HG02642 (cell line): ENCODE results near the gene RPL22L1.
"Not testable (repeated sequence)": the region's sequence is repeated elsewhere in the genome, so short reads cannot be mapped to it uniquely, and the experiment has no call there.

ENCODE experiments used
- ATAC-seq: cut with Tn5 transposase; IDR thresholded peaks from one replicate; pipeline ENCODE4 v1.9.1; 2021; ENCODE audit warnings: mild to moderate bottlenecking; ENCODE audit not compliant: unreplicated experiment, poor library complexity

Gene RPL22L1

DNA sequence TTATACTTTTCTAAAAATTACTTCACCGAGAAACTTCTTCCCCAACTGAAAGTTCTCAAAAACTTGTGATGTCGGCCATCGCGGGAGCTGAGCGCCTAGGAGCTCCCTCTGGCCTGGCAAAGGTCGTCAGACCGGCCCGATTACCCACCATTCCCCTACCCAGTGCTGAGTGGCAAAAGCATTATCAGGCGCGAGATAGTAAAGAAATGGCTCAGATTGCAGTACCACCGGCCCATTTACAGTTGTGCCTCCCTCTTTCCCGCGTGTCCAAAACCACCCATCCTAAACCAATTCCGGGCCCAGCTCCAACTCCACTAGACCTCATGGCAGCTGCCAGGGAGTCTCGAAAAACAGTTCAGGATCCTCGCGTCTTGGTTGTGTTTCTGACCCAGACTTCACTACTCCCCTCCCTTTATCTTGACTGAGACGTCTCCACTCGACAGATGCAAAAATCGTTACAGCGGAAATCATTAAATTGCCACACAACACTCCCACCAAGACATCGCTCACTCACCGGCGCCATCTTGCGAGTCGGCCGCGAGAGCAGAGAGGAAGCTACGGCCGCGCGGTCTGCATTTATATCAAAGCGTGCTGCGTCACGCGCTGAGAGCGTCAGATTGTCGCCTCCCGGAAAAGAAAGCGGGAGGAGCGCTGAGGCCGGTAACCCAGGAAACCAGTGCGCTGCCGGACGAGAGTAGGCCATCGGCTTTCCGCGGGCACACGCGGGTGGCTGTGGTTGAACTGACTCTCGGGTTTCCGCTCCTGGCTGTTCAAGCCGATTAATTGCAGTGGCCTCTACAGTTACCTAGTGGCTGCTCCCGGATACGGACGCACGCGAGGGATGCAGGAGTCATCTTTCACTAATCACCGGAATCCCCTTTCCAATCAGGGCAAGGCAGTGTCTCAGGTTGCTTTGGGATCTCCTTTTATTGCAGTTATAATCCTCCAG lies at the start of gene RPL22L1:
TSS of gene RPL22L1 (minus strand) at position 551 of the 949 bp plus-strand sequence. CDS start at position 523, 28 bp downstream.
- peak; percentile 98 for ATAC-seq

DNA sequence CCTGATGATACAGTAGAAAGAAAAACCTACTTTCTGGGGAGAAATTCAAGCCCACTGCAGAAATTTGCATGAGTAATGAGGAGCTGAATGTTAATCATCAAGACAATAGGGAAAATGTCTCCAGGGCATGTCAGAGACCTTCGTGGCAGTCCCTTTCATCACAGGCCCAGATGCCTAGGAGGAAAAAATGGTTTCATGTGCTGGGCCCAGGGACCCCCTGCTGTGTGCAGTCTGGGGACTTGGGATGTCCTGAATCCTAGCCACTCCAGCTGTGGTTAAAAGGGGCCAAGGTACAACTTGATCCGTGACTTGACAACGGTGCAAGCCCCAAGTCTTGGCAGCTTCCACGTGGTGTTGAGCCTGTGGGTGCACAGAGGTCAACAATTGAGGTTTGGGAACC lies 48.7 kb upstream of the RPL22L1 start:
- ATAC-seq = no peak

DNA sequence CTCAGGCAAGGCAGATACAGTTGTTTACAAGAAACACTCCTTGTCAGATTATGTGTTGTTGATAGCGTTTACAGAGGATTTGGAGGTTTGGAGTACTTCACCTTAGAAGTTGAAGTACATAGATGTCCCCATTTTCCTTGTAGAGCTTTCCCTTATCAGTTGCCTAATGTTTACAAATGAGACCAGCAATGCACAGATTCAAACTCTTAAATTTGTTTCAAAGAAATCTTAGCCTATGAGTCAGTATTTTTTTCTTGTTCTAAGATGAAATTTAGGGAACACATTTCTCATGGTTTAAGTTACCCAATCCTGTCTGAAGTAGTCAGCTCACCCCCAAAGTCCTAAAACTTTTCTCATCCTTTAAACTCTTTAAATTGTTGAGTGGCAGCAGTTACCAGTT lies 44.7 kb upstream of the RPL22L1 start:
- no peak for ATAC-seq

DNA sequence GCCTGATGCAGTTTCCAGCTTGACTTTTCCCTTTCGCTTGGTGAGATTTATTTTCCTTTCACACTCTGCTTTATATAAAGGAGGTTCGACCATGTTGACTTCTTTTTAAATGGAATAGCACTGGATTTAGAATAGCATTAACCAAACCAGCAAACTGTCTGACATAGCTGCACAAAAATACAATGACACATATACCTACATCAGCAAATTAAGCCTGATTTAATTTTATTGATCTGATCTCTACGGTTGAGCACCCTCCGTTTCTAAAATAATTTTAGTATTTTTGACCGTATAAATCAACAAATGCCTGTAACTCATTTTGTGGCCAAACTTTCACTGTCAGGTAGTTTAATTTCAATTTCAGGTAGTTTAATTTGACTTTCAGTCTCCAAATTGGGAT lies 44.2 kb upstream of the RPL22L1 start:
- ATAC-seq = no peak

DNA sequence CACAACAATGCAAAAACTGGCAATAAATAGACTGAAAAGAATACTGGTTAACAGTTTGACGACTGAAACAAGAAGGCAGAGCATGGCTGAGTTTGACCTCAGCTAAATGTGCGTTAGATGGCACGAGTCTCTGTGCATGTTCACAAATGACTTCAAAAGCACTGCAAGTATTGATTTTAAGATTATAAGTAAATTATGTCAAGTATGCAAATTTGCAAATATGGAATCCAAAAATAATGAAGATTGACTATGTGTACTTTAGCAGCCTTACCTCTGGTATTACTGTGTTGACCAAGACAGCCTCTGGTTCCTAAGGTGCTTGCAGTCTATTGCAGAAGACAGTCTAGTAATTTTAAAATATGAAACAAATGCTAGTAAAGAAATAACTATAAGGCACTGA lies 41.1 kb upstream of the RPL22L1 start:
- no peak for ATAC-seq

DNA sequence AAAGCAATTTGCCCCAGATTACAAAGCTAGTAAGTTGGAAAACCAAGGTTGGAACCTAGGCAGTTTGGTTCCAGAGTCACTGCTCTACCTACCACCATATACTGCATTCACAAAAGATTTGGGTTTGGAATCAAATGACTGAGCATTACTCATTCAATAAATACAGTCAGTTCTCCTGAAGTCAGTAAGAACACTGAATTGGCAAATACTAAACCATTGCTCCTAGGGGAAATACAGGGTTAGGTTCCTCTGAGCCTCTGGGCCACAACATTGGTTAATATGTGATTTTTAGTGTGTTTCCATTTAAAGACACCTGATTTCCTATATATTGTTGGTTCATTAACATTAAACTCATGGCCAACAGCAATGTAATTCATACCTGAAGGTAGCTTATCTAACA lies 40.5 kb upstream of the RPL22L1 start:
- no peak for ATAC-seq

DNA sequence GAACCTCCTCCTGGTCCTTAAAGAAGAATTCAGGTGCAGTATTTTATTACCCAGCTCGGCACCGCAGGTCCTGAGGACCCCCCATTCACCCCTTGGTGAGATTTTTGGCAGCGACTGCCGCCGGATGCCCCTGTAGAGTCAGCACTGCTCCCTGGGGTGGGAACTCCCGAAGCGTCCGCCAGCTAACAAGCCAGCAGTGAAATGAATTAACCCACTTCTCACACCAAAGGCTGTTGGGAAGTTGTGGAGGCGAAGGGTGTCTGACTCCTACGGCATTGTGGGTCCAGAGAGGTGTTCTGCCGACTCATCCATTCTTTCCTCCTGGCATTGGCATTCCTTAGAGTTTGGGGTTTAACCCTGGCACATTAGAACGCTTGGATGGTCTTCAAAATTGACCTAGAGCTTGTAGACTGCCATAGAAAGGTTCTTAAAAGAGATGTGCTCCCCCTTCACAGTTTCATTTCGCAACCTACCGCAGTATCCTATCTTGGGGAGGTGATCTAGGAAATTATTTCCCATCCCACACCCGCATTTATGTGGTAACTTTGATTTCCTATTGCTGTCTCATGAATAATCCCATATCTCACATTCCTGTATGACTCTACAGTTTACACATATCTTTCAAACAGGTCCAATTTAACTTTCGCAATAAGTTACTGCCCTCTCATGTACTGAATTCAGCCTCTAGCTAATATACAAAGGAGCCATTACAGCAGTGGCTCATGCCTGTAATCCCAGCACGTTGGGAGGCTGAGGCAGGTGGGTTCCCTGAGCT lies 39.3 kb upstream of the RPL22L1 start:
- no peak for ATAC-seq

DNA sequence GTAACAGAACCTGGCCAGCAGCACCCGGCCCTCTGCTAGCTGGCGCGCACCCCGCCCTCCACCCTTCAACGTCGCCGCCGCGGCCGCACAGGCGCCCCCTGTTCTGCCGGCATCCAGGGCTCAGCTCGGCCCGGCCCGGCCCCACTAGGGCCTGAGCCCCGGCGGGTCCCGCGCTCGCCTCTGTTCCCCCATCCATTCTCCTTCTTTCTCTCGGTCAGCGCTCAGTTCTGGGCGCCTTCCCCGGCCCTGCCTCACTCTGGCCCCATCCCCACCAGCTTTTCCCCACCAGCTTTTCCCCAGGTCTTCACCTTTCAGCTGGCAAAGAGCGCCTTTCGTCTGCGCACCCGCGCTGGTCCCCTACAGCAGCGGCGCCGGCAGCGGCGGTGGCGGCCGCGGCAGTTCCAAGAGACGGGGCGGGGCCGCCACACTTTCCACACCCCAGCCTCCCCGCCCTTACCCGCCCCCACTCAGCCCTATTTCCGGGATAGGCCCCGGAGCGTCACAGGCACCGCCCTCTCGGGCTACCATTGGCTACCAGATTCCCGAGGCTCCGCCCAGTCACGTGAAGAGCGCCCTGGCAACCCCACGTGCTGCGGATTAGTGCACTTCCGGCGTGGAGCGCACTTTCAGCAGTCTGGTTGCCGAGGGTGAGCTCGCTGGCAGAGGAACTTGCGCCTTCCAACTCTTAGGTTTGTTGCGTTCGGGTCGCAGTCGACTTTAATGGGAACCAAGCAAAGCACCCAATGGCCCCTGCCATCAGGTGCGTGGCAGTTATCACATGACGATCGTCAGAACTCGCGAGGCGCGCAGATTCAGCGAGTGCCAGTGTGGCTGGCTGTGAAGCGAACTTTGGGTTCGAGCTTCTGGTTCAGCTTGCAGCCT lies 38.5 kb upstream of the RPL22L1 start, which contains the start of gene EIF5A2:
TSS of gene EIF5A2 (minus strand) at position 403 of the 882 bp plus-strand sequence. CDS start 831 bp downstream, outside the sequence.
- peak; percentile 96 for ATAC-seq

DNA sequence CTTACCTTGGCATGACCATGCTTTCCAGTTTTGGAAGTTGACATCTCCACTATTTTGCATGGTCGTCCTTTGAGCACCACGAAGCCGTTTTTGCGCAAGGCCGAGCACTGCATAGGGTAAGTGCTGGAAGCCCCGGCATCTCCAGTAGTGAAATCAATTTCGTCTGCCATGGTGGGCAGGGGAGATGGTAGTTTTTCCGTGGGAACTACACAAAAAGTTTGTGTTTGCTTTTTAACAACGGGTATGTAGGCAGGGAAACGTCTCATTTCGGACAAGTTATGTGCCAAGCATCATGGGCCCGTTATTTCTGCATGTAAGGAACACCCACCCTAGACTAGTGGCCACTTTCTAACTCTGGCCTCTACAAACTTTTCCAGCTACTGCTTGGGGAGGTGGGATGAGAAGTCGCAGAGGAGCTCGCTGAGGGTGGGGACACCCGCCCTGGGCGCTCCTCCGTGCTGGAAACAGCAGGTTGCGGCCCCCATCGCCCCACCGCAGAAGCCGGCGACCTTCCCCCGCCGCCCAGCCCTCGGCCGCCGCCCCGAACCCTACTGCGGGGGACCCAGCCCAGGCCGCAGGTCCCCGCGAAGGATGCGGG lies 37.7 kb upstream of the RPL22L1 start:
- peak; percentile 3 for ATAC-seq

DNA sequence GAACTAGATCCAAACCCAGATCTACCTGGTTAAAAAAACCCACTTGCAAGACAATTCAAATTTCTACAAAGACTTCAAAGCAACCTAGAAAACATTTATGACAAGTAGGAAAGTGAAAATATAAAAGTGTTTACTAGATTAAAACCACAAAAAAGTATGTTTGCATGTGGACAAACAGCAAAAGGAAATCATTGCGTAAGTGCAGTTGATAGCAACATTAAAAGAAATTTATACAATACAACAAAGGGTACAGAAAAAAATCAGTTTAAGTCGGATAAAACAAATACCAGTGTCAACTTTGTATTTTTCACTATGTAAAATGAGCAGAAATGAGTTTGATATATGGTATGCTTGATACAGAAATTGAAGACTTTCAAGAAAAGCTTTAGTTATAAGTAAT lies 35.9 kb upstream of the RPL22L1 start:
- ATAC-seq = no peak

DNA sequence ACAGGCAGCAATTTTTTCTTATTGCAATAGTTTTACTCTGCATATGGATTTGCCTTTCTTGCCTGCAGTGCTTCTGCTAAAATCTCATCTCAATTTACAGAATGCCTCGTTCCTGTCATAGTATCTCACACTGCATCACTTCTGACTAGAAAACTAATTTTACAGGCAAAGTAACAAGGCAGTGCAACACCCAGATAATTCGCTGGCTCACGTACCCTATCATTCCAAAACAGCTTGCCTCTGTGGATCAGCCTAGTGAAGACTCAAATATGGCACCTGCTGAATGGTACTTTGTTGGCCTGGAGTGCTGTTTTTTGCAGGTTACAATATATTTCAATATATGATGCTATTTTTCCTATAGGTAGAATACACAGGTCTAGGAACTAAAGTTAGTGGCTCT lies 33.1 kb upstream of the RPL22L1 start:
- no peak for ATAC-seq

DNA sequence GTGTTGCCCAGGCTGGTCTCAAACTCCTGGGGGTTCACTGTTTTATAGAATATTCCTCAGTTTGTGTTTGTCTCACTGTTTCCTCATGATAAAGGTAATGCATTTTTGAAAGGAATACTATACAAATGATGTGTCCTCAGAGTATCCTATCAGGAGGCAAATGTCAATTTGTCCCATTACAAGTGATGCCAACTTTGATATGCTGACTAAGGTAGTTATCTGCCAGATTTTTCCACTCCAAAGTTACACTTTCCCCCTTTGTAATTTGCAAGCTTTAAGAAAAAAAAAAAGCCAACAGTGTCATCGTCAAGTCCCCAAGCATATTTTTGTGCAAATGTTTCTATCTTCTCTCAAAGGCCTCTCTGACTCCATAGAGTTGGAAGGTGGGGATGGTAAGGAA lies 29.5 kb upstream of the RPL22L1 start:
- no peak for ATAC-seq

DNA sequence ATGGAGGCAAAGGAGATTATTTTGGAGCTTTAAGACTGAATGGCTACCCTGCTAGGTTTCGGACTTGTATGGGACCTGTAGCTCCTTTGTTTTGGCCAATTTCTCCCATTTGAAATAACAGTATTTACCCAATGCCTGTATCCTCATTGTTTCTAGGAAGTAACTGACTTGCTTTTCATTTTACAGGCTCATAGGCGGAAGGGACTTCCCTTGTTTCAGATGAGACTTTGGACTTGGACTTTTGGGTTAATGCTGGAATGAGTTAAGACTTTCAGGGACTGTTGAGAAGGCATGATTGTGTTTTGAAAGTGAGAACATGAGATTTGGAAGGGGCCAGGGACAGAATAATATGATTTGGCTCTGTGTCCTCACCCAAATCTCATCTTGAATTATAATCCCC lies 28.0 kb upstream of the RPL22L1 start:
- ATAC-seq = no peak

DNA sequence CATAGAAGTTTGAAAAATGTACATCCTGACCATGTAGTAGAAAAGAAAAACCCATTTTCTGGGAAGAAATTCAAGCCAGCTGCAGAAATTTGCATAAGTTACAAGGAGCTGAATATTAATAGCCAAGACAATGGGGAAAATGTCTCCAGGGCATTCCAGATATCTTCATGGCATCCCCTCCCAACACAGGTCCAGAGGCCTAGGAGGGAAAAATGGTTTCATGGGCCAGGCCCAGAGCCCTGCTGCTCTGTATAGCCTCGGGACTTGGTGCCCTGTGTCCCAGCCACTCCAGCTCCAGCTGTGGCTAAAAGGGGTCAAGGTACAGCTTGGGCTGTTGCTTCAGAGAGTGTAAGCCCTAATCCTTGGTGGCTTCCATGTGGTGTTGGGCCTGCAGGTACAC lies 27.2 kb upstream of the RPL22L1 start:
- ATAC-seq = not testable (repeated sequence)

DNA sequence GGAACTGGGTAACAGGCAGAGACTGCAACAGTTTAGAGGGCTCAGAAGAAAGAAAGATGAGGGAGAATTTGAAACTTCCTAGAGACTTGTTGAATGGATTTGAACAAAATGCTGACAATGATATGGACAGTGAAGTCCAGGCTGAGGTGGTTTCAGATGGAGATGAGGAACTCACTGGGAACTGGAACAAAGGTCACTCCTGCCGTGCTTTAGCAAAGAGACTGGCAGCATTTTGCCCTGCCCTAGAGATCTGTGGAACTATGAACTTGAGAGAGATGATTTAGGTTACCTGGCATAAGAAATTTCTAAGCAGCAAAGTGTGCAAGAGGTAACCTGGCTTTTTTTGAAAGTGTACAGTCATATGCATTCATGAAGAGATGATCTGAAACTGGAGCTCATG lies 26.8 kb upstream of the RPL22L1 start:
- no peak for ATAC-seq

DNA sequence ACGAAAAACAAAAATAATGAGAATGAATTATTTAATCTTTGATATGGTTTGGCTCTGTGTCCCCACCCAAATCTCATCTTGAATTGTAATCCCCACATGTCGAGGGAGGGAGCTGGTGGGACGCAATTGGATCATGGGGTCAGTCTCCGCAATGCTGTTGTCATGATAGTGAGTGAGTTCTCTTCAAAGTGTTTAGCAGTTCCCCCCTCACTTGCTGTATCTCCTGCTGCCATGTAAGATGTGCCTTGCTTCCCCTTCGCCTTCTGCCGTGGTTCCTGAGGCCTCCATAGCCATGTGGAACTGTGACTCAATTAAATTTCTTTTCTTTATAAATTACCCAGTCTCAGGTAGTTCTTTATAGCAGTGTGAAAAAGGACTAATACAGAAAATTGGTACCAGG lies 26.3 kb upstream of the RPL22L1 start:
- not testable (repeated sequence) for ATAC-seq

DNA sequence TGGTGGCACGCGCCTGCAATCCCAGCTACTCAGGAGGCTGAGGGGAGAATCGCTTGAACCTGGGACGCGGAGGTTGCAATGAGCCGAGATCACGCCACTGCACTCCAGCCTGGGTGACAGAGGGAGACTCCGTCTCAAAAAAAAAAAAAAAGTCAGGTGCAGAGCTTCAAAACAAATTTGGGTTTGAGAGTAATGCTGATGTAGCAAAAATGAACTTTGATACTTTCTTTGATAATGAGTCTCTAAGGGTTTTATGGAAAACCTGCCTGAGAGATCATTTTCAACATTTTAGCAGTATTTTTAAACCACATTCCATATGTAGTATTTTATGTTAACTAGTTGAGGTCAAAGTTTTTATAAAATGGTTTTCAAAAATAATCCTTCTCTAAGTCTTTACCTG lies 23.9 kb upstream of the RPL22L1 start:
- ATAC-seq = no peak

DNA sequence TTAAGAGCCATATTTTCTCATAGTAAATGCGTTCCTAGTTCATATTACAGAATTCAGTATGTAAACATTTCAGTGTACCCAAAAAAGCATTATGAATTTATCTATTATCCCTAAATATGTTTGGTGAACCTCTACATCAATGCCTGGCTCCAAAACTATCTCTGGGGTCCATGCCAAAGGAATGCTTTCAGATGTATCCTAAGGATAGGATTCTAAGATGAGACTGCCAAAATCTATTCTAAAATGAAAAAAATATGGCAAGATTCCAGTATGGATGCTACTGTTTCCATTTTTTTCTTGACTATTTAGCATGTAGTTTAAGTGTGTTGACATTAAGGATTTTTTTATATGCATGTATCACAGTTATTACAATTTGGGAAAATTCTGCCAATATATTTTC lies 19.6 kb upstream of the RPL22L1 start:
- ATAC-seq = no peak

DNA sequence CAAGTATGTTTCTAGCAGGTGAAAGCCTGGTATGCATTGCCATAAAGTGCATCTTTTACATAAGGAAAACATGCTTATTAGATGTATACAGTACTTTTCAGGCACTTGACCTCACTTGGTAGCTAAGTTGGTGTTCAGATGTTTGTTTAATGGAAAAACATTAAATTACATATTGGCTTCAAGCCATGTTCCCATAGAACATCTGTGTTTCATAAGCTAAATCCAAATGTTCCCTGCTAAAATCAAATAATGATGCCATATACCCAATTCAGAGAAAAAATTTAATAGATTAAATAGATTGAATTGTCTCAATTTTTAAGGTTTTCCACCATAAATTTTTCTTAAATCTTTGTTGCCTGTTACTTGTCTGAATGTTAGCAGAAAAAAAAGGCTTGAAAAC lies 19.1 kb upstream of the RPL22L1 start:
- ATAC-seq = no peak
